ENCODE results near the gene ADAM17.

GRCh38 chr2:9548506-9548905 lies 7.1 kb downstream of the ADAM17 start:
- no peak for TF ChIP-seq POLR2A (IDR thresholded peaks at IDR 0.05)
- no peak for TF ChIP-seq CTCF (IDR thresholded peaks at IDR 0.05)
- no peak for TF ChIP-seq POLR2AphosphoS5 (IDR thresholded peaks at IDR 0.05)
- no peak for TF ChIP-seq EP300 (IDR thresholded peaks at IDR 0.05)
